HEK293 (cell line): ENCODE data around the gene ADRB2.
"Not testable (repeated sequence)": the region's sequence is repeated elsewhere in the genome, so short reads cannot be mapped to it uniquely, and the experiment has no call there.

Experiments used
- CTCF ChIA-PET: fragments of 350-600 bp; formaldehyde crosslinking; extraction: SDS; loops from one replicate; lab custom pipeline; 2021; ENCODE audit warnings: antibody characterized with exemption; lab: Yijun Ruan, JAX
- POLR2A ChIA-PET: fragments of 300-600 bp; formaldehyde crosslinking; extraction: SDS; loops from one replicate; lab custom pipeline; 2020; ENCODE audit warnings: antibody characterized with exemption, inconsistent platforms; lab: Yijun Ruan, JAX
- H3K27ac ChIP-seq: fragments of 200-500 bp; sonication (Bioruptor generic); 2 replicates; pipeline ENCODE4 v1.5.1; 2014; ENCODE audit warnings: low read depth, low read length, control low read depth, inconsistent platforms; ENCODE audit errors: extremely low read depth
- H3K36me3 ChIP-seq, 2 experiments: fragments of 200-500 bp in 1 of 2; sonication (Bioruptor generic) in 1 of 2; 1 replicate in 1 of 2; 2 replicates in 1 of 2; pipeline ENCODE4 v1.5.1; 2014 to 2017; ENCODE audit warnings: inconsistent platforms in 2 of 2, low read length in 2 of 2; ENCODE audit not compliant: control insufficient read depth in 2 of 2, insufficient read depth in 1 of 2
- H3K4me1 ChIP-seq: fragments of 200-500 bp; sonication (Bioruptor generic); 2 replicates; pipeline ENCODE4 v1.5.1; 2014; ENCODE audit warnings: mild to moderate bottlenecking, low read length, inconsistent platforms; ENCODE audit not compliant: control insufficient read depth, insufficient read depth
- H3K4me3 ChIP-seq: 2 replicates; pipeline ENCODE4 v1.5.1; 2011; ENCODE audit warnings: low read depth, mild to moderate bottlenecking, control low read depth, low read length, moderate library complexity
- H3K9me3 ChIP-seq: fragments of 200-500 bp; sonication (Bioruptor generic); 2 replicates; pipeline ENCODE4 v1.5.1; 2014; ENCODE audit warnings: low read depth, low read length, inconsistent platforms; ENCODE audit not compliant: control insufficient read depth, insufficient read depth
- HOXA7 ChIP-seq: sonication (generic); formaldehyde crosslinking; IDR thresholded peaks from 2 replicates; pipeline ENCODE4 v1.8.1; 2022; ENCODE audit warnings: missing genetic modification reagents, borderline replicate concordance
- HOXC10 ChIP-seq: sonication (generic); formaldehyde crosslinking; IDR thresholded peaks from 2 replicates; pipeline ENCODE4 v1.8.1; 2023; ENCODE audit warnings: mild to moderate bottlenecking, missing genetic modification reagents
- PATZ1 ChIP-seq: fragments of 450-650 bp; formaldehyde crosslinking; IDR thresholded peaks from 2 replicates; pipeline ENCODE4 v1.5.1; 2016; ENCODE audit warnings: missing biosample characterization, missing genetic modification characterization
- PBX3 ChIP-seq: sonication (generic); formaldehyde crosslinking; IDR thresholded peaks from 2 replicates; pipeline ENCODE4 v1.8.1; 2022; ENCODE audit warnings: mild to moderate bottlenecking, moderate library complexity, missing genetic modification reagents
- ZNF146 ChIP-seq: fragments of 450-650 bp; formaldehyde crosslinking; IDR thresholded peaks from 2 replicates; pipeline ENCODE4 v1.5.1; 2016; ENCODE audit warnings: missing biosample characterization, missing genetic modification characterization
- ZNF19 ChIP-seq: fragments of 450-650 bp; formaldehyde crosslinking; IDR thresholded peaks from 2 replicates; pipeline ENCODE4; 2016; ENCODE audit warnings: missing biosample characterization, missing genetic modification characterization, low read depth
- ZNF433 ChIP-seq: fragments of 450-650 bp; formaldehyde crosslinking; IDR thresholded peaks from 2 replicates; pipeline ENCODE4 v1.5.1; 2016; ENCODE audit warnings: missing biosample characterization, missing genetic modification characterization, low read depth
- ZNF521 ChIP-seq: fragments of 450-650 bp; formaldehyde crosslinking; IDR thresholded peaks from 2 replicates; pipeline ENCODE4 v1.5.1; 2017; ENCODE audit warnings: missing biosample characterization, mild to moderate bottlenecking, missing genetic modification characterization
- ZNF530 ChIP-seq: fragments of 450-650 bp; formaldehyde crosslinking; IDR thresholded peaks from 2 replicates; pipeline ENCODE4 v1.5.1; 2016; ENCODE audit warnings: low read depth, missing biosample characterization, missing genetic modification characterization
- ZNF658 ChIP-seq: fragments of 450-650 bp; formaldehyde crosslinking; IDR thresholded peaks from 2 replicates; pipeline ENCODE4; 2016; ENCODE audit warnings: missing biosample characterization, missing genetic modification characterization
- TF ChIP-seq, protein P1 (sequence below): fragments of 450-650 bp; formaldehyde crosslinking; IDR thresholded peaks from 2 replicates; pipeline ENCODE4 v1.5.1; 2017; ENCODE audit warnings: missing biosample characterization, missing genetic modification characterization
- TF ChIP-seq, protein P2 (sequence below): fragments of 450-650 bp; formaldehyde crosslinking; IDR thresholded peaks from 2 replicates; pipeline ENCODE4 v1.5.1; 2017; ENCODE audit warnings: missing biosample characterization, missing genetic modification characterization
- TF ChIP-seq, protein P3 (sequence below): fragments of 450-650 bp; formaldehyde crosslinking; IDR thresholded peaks from 2 replicates; pipeline ENCODE4 v1.5.1; 2016; ENCODE audit warnings: missing biosample characterization, missing genetic modification characterization

ADRB2 gene

DNA sequence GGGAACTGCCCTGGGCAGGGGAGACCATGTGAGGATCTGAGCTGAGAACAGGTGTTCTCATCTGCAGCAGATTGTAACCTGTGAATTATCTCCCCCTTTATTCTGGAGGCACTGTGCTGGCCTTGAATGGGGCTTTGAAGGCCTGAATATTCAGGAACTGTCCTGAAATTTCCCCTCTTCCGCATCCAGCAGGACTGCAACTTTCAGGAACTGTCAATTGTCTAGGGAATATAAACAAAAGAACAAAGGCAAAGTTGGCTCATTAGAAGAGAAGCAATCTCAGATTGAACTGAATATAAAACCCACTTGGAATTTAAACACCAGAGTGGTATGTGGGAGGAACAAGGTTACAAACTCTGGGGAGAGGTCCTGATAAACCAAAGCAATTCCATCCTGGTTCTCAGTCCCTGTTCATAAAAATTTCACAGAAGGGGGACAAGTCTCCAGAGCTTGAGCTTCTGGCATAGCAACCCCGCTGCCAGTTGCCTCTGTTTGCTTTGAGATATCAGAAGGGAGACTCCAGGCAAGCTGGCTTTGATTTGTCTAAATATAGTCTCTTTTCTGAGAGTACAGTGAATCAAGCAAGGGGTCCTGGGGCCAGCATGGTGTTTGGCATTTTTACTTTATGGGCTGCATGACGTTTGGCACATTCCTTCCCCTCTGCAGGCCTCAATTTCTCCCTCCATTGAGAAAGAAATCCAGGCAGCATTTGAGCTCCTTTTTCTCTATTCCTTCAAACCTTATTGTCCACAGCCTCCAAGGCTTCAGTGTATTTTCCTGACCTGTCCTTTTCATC is 47.5 kb downstream of the ADRB2 start:
- Histone ChIP-seq H3K4me1 (no peaks in the 10 kb centered on the region; the same call in 1 of the 2 replicates), H3K4me3 (no peak overlapping the region), H3K27ac (no peak overlapping the region)
- TF ChIP-seq HOXC10 (CRISPR knock-in tag) (no peak), HOXA7 (CRISPR knock-in tag) (no peak), ZNF433 (no peak), ZNF146 (no peak), ZNF658 (no peak), ZNF530 (tag by site-specific recombination) (no peak), PATZ1 (tag by site-specific recombination) (no peak)
- TF ChIP-seq, protein P1, sequence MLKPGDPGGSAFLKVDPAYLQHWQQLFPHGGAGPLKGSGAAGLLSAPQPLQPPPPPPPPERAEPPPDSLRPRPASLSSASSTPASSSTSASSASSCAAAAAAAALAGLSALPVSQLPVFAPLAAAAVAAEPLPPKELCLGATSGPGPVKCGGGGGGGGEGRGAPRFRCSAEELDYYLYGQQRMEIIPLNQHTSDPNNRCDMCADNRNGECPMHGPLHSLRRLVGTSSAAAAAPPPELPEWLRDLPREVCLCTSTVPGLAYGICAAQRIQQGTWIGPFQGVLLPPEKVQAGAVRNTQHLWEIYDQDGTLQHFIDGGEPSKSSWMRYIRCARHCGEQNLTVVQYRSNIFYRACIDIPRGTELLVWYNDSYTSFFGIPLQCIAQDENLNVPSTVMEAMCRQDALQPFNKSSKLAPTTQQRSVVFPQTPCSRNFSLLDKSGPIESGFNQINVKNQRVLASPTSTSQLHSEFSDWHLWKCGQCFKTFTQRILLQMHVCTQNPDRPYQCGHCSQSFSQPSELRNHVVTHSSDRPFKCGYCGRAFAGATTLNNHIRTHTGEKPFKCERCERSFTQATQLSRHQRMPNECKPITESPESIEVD (tag by site-specific recombination), result no peak
- TF ChIP-seq, all 188 proteins: peak for 0
- no peaks in the 10 kb centered on the region for H3K9me3 ChIP-seq
- no peaks in the 10 kb centered on the region for H3K36me3 ChIP-seq
- POLR2A ChIA-PET, result no interaction called here
- CTCF ChIA-PET, result interaction anchor here (0.6 kb wide), 1 partner anchor 187 kb away, joined by 4 read pairs; no protein-coding TSS in a partner anchor

DNA sequence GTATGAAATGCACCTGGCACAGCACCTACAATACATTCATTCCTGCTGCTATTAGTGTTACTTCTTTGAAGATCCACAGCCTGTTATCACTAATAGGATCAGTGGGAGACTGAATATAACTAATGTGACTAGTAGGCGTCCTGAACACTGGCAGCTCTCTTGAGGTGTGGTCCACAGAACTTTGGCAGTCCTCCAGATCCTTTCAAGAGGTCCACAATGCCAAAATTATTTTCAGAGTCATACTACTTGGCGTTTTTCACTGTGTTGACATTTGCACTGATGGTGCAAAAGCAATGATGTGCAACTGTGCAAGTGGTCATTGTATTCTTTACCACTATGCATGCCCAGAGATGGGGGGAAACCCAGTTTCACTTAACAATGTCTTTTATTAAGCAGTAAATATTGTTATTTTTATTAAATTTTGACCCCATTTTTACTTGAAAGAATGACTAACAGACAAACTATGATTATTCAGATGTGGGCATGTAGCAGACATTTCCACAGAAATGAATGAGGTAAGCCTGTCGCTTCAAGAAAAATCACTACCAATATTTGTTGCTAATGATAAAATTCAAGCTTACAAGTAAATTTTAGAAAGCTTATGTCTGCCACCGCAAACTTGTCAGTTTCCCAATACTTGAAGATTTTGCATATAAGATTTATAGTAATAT is 48.9 kb downstream of the ADRB2 start:
- H3K27ac ChIP-seq, result no peak overlapping the region
- H3K4me3 ChIP-seq, result no peak overlapping the region
- no peaks in the 10 kb centered on the region for H3K36me3 ChIP-seq
- H3K4me1 ChIP-seq, result no peaks in the 10 kb centered on the region; the same call in 1 of the 2 replicates
- ChIA-PET CTCF (no interaction called here), POLR2A (no interaction called here)
- TF ChIP-seq ZNF19 (tag by site-specific recombination) (no peak), PBX3 (no peak), ZNF521 (tag by site-specific recombination) (no peak)
- TF ChIP-seq, protein P2, sequence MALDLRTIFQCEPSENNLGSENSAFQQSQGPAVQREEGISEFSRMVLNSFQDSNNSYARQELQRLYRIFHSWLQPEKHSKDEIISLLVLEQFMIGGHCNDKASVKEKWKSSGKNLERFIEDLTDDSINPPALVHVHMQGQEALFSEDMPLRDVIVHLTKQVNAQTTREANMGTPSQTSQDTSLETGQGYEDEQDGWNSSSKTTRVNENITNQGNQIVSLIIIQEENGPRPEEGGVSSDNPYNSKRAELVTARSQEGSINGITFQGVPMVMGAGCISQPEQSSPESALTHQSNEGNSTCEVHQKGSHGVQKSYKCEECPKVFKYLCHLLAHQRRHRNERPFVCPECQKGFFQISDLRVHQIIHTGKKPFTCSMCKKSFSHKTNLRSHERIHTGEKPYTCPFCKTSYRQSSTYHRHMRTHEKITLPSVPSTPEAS (tag by site-specific recombination), result no peak
- TF ChIP-seq, protein P3, sequence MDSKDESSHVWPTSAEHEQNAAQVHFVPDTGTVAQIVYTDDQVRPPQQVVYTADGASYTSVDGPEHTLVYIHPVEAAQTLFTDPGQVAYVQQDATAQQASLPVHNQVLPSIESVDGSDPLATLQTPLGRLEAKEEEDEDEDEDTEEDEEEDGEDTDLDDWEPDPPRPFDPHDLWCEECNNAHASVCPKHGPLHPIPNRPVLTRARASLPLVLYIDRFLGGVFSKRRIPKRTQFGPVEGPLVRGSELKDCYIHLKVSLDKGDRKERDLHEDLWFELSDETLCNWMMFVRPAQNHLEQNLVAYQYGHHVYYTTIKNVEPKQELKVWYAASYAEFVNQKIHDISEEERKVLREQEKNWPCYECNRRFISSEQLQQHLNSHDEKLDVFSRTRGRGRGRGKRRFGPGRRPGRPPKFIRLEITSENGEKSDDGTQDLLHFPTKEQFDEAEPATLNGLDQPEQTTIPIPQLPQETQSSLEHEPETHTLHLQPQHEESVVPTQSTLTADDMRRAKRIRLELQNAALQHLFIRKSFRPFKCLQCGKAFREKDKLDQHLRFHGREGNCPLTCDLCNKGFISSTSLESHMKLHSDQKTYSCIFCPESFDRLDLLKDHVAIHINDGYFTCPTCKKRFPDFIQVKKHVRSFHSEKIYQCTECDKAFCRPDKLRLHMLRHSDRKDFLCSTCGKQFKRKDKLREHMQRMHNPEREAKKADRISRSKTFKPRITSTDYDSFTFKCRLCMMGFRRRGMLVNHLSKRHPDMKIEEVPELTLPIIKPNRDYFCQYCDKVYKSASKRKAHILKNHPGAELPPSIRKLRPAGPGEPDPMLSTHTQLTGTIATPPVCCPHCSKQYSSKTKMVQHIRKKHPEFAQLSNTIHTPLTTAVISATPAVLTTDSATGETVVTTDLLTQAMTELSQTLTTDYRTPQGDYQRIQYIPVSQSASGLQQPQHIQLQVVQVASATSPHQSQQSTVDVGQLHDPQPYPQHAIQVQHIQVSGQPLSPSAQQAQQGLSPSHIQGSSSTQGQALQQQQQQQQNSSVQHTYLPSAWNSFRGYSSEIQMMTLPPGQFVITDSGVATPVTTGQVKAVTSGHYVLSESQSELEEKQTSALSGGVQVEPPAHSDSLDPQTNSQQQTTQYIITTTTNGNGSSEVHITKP (tag by site-specific recombination), result no peak
- no peaks in the 10 kb centered on the region for H3K9me3 ChIP-seq

GRCh38 chr5:148877436-148877835 is 51.0 kb downstream of the ADRB2 start:
- POLR2A ChIA-PET, H3K27ac ChIP-seq, H3K36me3 ChIP-seq, H3K9me3 ChIP-seq, H3K4me1 ChIP-seq, H3K4me3 ChIP-seq: not testable (repeated sequence)
- CTCF ChIA-PET, result interaction anchor here (0.6 kb wide), 1 partner anchor 10 kb away, joined by 3 read pairs; no protein-coding TSS in a partner anchor
